Lung (tissue), 12 donors: ENCODE results near the gene CELF2. TPM values are rescaled to one million over a fixed set of nuclear protein-coding genes. Genes with fewer than 3 reads are reported as not detected.

Experiments
- ATAC-seq: fragments of 200-7000 bp; cut with Tn5 transposase; one replicate; pipeline ENCODE4 v1.9.1; 2020; ENCODE audit warnings: moderate number of reproducible peaks; ENCODE audit not compliant: insufficient read depth, low FRiP score
- DNase-seq, 3 donors: peaks; one replicate each; pipeline ENCODE4 v3.0.0-alpha.2; 2013 to 2017
- H3K27ac ChIP-seq, 2 donors: one replicate each; pipeline ENCODE4 v1.5.1; 2013; ENCODE audit warnings: mild to moderate bottlenecking in 2 of 2, moderate library complexity in 2 of 2, control low read depth in 1 of 2, inconsistent platforms in 1 of 2, low read depth in 1 of 2, low read length in 1 of 2
- H3K27me3 ChIP-seq, 3 donors: one replicate each; pipeline ENCODE4 v1.5.1; 2013; ENCODE audit warnings: low read length in 2 of 3; ENCODE audit not compliant: control insufficient read depth in 3 of 3, insufficient read depth in 3 of 3
- H3K36me3 ChIP-seq, 4 donors: one replicate each; pipeline ENCODE4 v1.5.1; 2013; ENCODE audit warnings: low read length in 4 of 4, mild to moderate bottlenecking in 1 of 4, moderate library complexity in 1 of 4; ENCODE audit not compliant: control insufficient read depth in 4 of 4, insufficient read depth in 4 of 4
- H3K4me1 ChIP-seq, 5 donors: one replicate each; pipeline ENCODE4 v1.5.1; 2013; ENCODE audit warnings: low read length in 5 of 5, mild to moderate bottlenecking in 2 of 5, moderate library complexity in 1 of 5; ENCODE audit not compliant: control insufficient read depth in 5 of 5, insufficient read depth in 5 of 5
- H3K4me3 ChIP-seq: one replicate; pipeline ENCODE4 v1.5.1; 2013; ENCODE audit warnings: mild to moderate bottlenecking, control low read depth, moderate library complexity
- H3K9ac ChIP-seq, 2 donors: one replicate each; pipeline ENCODE4 v1.5.1; 2013; ENCODE audit warnings: low read length in 2 of 2, control low read depth in 1 of 2; ENCODE audit not compliant: insufficient read depth in 1 of 2
- H3K9me3 ChIP-seq, 4 donors: one replicate each; pipeline ENCODE4 v1.5.1; 2013; ENCODE audit warnings: low read length in 3 of 4, mild to moderate bottlenecking in 1 of 4, moderate library complexity in 1 of 4; ENCODE audit not compliant: control insufficient read depth in 4 of 4, insufficient read depth in 3 of 4
- CTCF ChIP-seq: IDR thresholded peaks from 2 replicates; pipeline ENCODE4 v1.5.1; 2012; ENCODE audit warnings: mild to moderate bottlenecking; ENCODE audit errors: control extremely low read depth, extremely low read depth
- WGBS, 2 donors: extraction: QIAGEN DNeasy Blood & Tissue Kit; methylation state at CpG; one replicate each; pipeline ENCODE4 v1.1.7; 2013; 5-methylcytosine and 5-hydroxymethylcytosine counted together
- polyA plus RNA-seq, 2 donors: library from polyadenylated mRNA; stranded (reverse); fragments of 200-250 nt; gene quantifications; one replicate each; pipeline ENCODE4 v1.2.1, GENCODE V29; 2013
- total RNA-seq, 2 donors: library from RNA; depleted of rRNA in 1 of 2; stranded (reverse); fragments of >200 nt in 1 of 2; gene quantifications; one replicate each; pipeline ENCODE4 v1.2.1, GENCODE V29; 2014 to 2021
- donor health status: control.
- donor health status: control.
- donor health status: Bipolar disorder and iron deficiency.
- donor health status: healthy.
- donor health status: DM: yes; HTN: yes; CAD: no.

Gene CELF2
- total and polyA plus RNA-seq, 4 donors = 13.6 to 115 (median 63.7) TPM

GRCh38 chr10:11298116-11298515, 280.4 kb downstream of the CELF2 start:
- 87 to 95% methylated on average over 5 of the region's 5 CpGs for WGBS, 2 donors
- H3K9ac ChIP-seq = no peak overlapping the region
- DNase-seq (no peak), ATAC-seq (no peak)
- peaks cover 7 to 36% (median 14%) of the 10 kb centered on the region in 4 donors for H3K36me3 ChIP-seq
- no peaks in the 10 kb centered on the region for H3K27me3 ChIP-seq
- H3K27ac ChIP-seq = no peak overlapping the region
- no peak for TF ChIP-seq CTCF
- no peaks in the 10 kb centered on the region for H3K9me3 ChIP-seq
- no peak overlapping the region for H3K4me3 ChIP-seq
- no peaks in the 10 kb centered on the region for H3K4me1 ChIP-seq

- Histone ChIP-seq H3K36me3 (peaks cover 9 to 37% (median 16%) of the 10 kb centered on the region in 4 donors), H3K9ac (no peak overlapping the region), H3K4me3 (no peak overlapping the region), H3K4me1 (no peaks in the 10 kb centered on the region), H3K27ac (no peak overlapping the region), H3K27me3 (no peaks in the 10 kb centered on the region), H3K9me3 (peaks cover 0 to 3% (median 1%) of the 10 kb centered on the region in 4 donors)
- 89 to 95% methylated on average over 11 of the region's 11 CpGs for WGBS, 2 donors
- DNase-seq = no peak
- no peak for TF ChIP-seq CTCF
- no peak for ATAC-seq
These were observed 281.5 kb downstream of the CELF2 start for GRCh38 chr10:11299125-11299524.

GRCh38 chr10:11300026-11300425, 282.4 kb downstream of the CELF2 start:
- Histone ChIP-seq H3K9me3 (peaks cover 0 to 3% (median 1%) of the 10 kb centered on the region in 4 donors), H3K36me3 (peaks cover 9 to 42% (median 16%) of the 10 kb centered on the region in 4 donors), H3K4me3 (no peak overlapping the region), H3K9ac (no peak overlapping the region), H3K4me1 (no peaks in the 10 kb centered on the region), H3K27ac (no peak overlapping the region), H3K27me3 (no peaks in the 10 kb centered on the region)
- DNase-seq (no peak), ATAC-seq (no peak)
- WGBS, 2 donors = 91 to 94% methylated on average over 8 of the region's 8 CpGs
- no peak for TF ChIP-seq CTCF

GRCh38 chr10:11300563-11300962, 282.9 kb downstream of the CELF2 start:
- H3K4me3 ChIP-seq = no peak overlapping the region
- no peak overlapping the region for H3K27ac ChIP-seq
- no peaks in the 10 kb centered on the region for H3K27me3 ChIP-seq
- ATAC-seq = no peak
- no peaks in the 10 kb centered on the region for H3K4me1 ChIP-seq
- H3K9ac ChIP-seq = no peak overlapping the region
- WGBS, 2 donors = 86 to 89% methylated on average over 14 of the region's 14 CpGs
- DNase-seq = no peak
- peaks cover 0 to 3% (median 1%) of the 10 kb centered on the region in 4 donors for H3K9me3 ChIP-seq
- TF ChIP-seq CTCF = no peak
- peaks cover 9 to 42% (median 19%) of the 10 kb centered on the region in 4 donors for H3K36me3 ChIP-seq
